Measurements from ENCODE around the gene RAB3GAP1.

The RAB3GAP1 gene

DNA sequence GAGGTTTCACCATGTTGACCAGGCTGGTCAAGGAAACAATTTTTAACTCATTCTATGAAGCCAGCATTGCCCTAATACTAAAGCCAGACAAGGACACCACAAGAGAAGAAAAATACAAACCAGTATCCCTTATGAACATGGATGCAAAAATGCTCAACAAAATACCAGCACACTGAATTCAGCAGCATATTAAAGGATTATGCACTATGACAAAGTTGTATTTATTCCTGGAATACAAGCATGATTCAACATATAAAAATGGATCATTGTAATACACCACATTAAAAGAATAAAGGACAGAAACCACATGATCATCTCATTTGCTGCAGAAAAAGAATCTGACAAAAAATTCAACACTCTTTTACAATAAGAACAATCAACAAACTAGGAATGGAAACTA is 138.7 kb downstream of the RAB3GAP1 start:
- no peak for DNase-seq (ENCODE audit: low spot score)
- TF ChIP-seq, protein P1, sequence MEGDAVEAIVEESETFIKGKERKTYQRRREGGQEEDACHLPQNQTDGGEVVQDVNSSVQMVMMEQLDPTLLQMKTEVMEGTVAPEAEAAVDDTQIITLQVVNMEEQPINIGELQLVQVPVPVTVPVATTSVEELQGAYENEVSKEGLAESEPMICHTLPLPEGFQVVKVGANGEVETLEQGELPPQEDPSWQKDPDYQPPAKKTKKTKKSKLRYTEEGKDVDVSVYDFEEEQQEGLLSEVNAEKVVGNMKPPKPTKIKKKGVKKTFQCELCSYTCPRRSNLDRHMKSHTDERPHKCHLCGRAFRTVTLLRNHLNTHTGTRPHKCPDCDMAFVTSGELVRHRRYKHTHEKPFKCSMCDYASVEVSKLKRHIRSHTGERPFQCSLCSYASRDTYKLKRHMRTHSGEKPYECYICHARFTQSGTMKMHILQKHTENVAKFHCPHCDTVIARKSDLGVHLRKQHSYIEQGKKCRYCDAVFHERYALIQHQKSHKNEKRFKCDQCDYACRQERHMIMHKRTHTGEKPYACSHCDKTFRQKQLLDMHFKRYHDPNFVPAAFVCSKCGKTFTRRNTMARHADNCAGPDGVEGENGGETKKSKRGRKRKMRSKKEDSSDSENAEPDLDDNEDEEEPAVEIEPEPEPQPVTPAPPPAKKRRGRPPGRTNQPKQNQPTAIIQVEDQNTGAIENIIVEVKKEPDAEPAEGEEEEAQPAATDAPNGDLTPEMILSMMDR (IDR thresholded peaks at IDR 0.05; ENCODE audit: borderline replicate concordance, control extremely low read depth, extremely low read depth, insufficient read depth, missing control alignments), result no peak
- in situ Hi-C loops (cut with MboI; ENCODE audit: low sequenced_read_pairs, unreplicated experiment), result no loop called here

DNA sequence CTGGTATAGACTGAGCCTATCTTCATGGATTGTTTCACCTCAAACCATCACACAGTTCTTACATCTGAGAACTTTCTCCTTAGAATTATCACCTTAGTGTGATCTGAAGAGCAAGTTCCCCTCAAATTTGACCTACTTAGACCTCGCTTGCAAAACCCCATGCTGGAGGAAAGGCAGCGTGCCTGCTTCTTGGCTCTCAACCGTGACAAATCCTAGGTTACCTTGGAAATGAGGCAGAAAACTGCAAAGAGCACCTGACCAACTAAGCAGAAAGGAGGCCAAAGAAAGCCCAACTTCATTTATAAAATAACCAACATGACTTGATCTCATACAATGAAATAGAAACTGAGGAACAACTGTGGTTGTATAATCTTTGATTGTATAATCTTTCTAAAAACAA is 146.4 kb downstream of the RAB3GAP1 start:
- in situ Hi-C loops (cut with MboI; ENCODE audit: low sequenced_read_pairs, unreplicated experiment), result no loop called here
- no peak for DNase-seq (ENCODE audit: low spot score)
- TF ChIP-seq, protein P1 (IDR thresholded peaks at IDR 0.05; ENCODE audit: borderline replicate concordance, control extremely low read depth, extremely low read depth, insufficient read depth, missing control alignments), result no peak

GRCh38 chr2:135202751-135203150 is 150.7 kb downstream of the RAB3GAP1 start:
- in situ Hi-C loops (cut with MboI; ENCODE audit: low sequenced_read_pairs, unreplicated experiment), result no loop called here
- no peak for DNase-seq (ENCODE audit: low spot score)
- TF ChIP-seq, protein P1 (IDR thresholded peaks at IDR 0.05; ENCODE audit: borderline replicate concordance, control extremely low read depth, extremely low read depth, insufficient read depth, missing control alignments), result no peak

DNA sequence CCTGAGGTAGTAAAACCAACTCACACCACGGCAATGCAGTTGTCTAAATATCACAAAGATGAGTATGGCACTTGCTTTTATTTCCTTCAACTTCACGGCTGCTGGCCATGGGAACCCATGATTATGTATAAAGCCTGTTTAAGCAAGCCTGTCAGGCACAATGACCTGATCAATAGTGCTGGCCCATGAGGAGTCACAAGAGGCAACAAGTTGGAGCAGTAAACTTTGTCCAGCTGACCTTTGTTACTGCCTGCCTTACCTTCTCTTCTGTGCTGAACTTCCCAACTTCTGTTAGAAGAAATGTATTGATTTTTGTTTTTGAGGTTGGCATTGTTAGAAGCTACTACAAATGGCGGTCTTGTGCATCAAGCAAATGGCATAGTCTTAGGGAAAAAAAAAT is 151.9 kb downstream of the RAB3GAP1 start:
- TF ChIP-seq, protein P1 (IDR thresholded peaks at IDR 0.05; ENCODE audit: borderline replicate concordance, control extremely low read depth, extremely low read depth, insufficient read depth, missing control alignments), result no peak
- in situ Hi-C loops (cut with MboI; ENCODE audit: low sequenced_read_pairs, unreplicated experiment), result no loop called here
- no peak for DNase-seq (ENCODE audit: low spot score)

- TF ChIP-seq, protein P1 (IDR thresholded peaks at IDR 0.05; ENCODE audit: borderline replicate concordance, control extremely low read depth, extremely low read depth, insufficient read depth, missing control alignments), result no peak
- DNase-seq (ENCODE audit: low spot score), result no peak
- in situ Hi-C loops (cut with MboI; ENCODE audit: low sequenced_read_pairs, unreplicated experiment), result no loop called here
Observed at GRCh38 chr2:135208016-135208415, 155.9 kb downstream of the RAB3GAP1 start.

DNA sequence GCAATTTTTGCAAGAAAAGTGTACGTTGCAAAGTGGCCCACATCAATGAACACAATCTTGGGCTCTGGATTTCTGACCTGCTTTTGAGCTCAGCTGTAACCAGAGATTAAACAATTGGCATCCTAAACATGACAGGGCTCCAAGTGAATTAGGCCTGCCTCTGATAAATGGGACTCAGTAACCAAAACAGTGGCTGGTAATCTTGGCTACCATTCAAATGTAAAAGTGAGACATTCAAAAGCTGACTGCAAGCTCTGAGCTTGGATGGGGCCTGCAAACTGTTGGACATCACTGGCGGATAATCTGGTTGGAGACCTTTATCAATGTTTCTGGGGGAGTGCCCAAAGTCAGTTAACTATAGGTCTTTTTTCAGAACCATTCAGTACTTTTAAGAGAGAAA is 160.7 kb downstream of the RAB3GAP1 start:
- no peak for DNase-seq (ENCODE audit: low spot score)
- in situ Hi-C loops (cut with MboI; ENCODE audit: low sequenced_read_pairs, unreplicated experiment), result no loop called here
- TF ChIP-seq, protein P1 (IDR thresholded peaks at IDR 0.05; ENCODE audit: borderline replicate concordance, control extremely low read depth, extremely low read depth, insufficient read depth, missing control alignments), result no peak

GRCh38 chr2:135218426-135218825 is 166.3 kb downstream of the RAB3GAP1 start:
- in situ Hi-C loops (cut with MboI; ENCODE audit: low sequenced_read_pairs, unreplicated experiment), result no loop called here
- TF ChIP-seq, protein P1 (IDR thresholded peaks at IDR 0.05; ENCODE audit: borderline replicate concordance, control extremely low read depth, extremely low read depth, insufficient read depth, missing control alignments), result no peak
- DNase-seq (ENCODE audit: low spot score), result no peak
